GM06990 (cell line): ENCODE data around the gene HECW1.

Experiments used
- DNase-seq: peaks from one replicate; pipeline ENCODE4 v3.0.0-alpha.2; 2011; ENCODE audit not compliant: insufficient read length; ENCODE audit errors: extremely low read depth
- H3K27me3 ChIP-seq: replicated peaks from 2 replicates; pipeline ENCODE4 v1.6.0; 2011; ENCODE audit warnings: low read length; ENCODE audit not compliant: control insufficient read depth, insufficient read depth
- H3K36me3 ChIP-seq: 2 replicates; pipeline ENCODE4 v1.5.1; 2011; ENCODE audit warnings: low read length; ENCODE audit not compliant: control insufficient read depth, insufficient read depth
- H3K4me3 ChIP-seq: replicated peaks from 2 replicates; pipeline ENCODE4 v1.5.1; 2011; ENCODE audit warnings: low read depth, mild to moderate bottlenecking, control low read depth, low read length
- CTCF ChIP-seq: IDR thresholded peaks from 2 replicates; pipeline ENCODE4 v1.5.1; 2011; ENCODE audit warnings: low read length, control low read depth, mild to moderate bottlenecking, inconsistent platforms; ENCODE audit not compliant: insufficient read depth, poor library complexity, severe bottlenecking

Gene HECW1

GRCh38 chr7:43550427-43550826 is 438.0 kb downstream of the HECW1 start:
- no peak for TF ChIP-seq CTCF
- DNase-seq, result no peak
- Histone ChIP-seq H3K27me3 (no peaks in the 10 kb centered on the region), H3K36me3 (no peaks in the 10 kb centered on the region), H3K4me3 (no peak overlapping the region)

- Histone ChIP-seq H3K4me3 (no peak overlapping the region), H3K27me3 (no peaks in the 10 kb centered on the region), H3K36me3 (no peaks in the 10 kb centered on the region)
- DNase-seq, result no peak
- no peak for TF ChIP-seq CTCF
Measured at GRCh38 chr7:43552122-43552521, 439.7 kb downstream of the HECW1 start.

GRCh38 chr7:43553999-43554398 is 441.6 kb downstream of the HECW1 start:
- no peak for TF ChIP-seq CTCF
- H3K27me3 ChIP-seq, result no peaks in the 10 kb centered on the region
- no peak for DNase-seq
- H3K36me3 ChIP-seq, result no peaks in the 10 kb centered on the region
- no peak overlapping the region for H3K4me3 ChIP-seq

- DNase-seq, result no peak
- TF ChIP-seq CTCF, result no peak
- no peaks in the 10 kb centered on the region for H3K36me3 ChIP-seq
- H3K4me3 ChIP-seq, result no peak overlapping the region
- no peaks in the 10 kb centered on the region for H3K27me3 ChIP-seq
Measured at GRCh38 chr7:43554423-43554822, 442.0 kb downstream of the HECW1 start.

GRCh38 chr7:43557831-43558495 is 445.5 kb downstream of the HECW1 start:
- Histone ChIP-seq H3K36me3 (no peaks in the 10 kb centered on the region), H3K27me3 (no peaks in the 10 kb centered on the region; the same call in 1 of the 2 replicates), H3K4me3 (no peak overlapping the region)
- no peak for DNase-seq
- TF ChIP-seq CTCF, result no peak
